Umbilical cord (tissue), 2 donors: Measurements from ENCODE around the gene ACTR6. TPM values are rescaled to one million over a fixed set of nuclear protein-coding genes. Genes with fewer than 3 reads are reported as not detected.
"Not testable (repeated sequence)": the region's sequence is repeated elsewhere in the genome, so short reads cannot be mapped to it uniquely, and the experiment has no call there.

Experiments used
- DNase-seq: peaks from one replicate; pipeline ENCODE4 v3.0.0-alpha.2; 2015; ENCODE audit warnings: low spot score
- total RNA-seq: library from RNA; depleted of rRNA; stranded (reverse); fragments of >200 nt; gene quantifications from one replicate; pipeline ENCODE4 v1.2.3, GENCODE V29; 2014; ENCODE audit warnings: low replicate concordance; ENCODE audit not compliant: insufficient read depth

ACTR6 gene
- total RNA-seq, 1 donor from 2014 or later, result 26.2 TPM

DNA sequence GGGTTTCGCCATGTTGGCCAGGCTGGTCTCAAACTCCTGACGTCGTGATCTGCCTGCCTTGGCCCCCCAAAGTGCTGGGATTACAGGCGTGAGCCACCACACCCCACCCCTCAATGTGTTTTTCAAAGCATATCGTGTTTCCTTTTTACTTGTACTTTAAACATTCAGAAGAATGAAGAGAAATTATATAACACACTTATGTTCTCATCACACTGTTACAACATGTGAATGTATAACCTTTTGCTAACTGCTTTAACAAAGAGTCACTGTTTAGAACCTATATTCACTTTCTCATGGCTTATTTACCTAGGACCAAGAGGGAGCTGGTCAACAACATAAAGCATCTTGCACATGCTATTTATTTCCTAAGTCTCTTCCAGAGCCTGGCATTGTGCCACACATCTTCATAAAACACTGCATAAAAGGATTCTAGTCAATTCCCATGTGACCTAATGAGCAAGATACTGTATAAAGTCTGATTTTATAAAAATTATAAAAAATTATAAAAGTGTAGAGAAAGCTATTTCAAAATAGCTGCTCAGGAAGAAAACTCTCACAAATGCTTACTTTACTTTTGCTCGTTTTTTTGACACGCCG, 16.0 kb upstream of the ACTR6 start:
- no peak for DNase-seq

DNA sequence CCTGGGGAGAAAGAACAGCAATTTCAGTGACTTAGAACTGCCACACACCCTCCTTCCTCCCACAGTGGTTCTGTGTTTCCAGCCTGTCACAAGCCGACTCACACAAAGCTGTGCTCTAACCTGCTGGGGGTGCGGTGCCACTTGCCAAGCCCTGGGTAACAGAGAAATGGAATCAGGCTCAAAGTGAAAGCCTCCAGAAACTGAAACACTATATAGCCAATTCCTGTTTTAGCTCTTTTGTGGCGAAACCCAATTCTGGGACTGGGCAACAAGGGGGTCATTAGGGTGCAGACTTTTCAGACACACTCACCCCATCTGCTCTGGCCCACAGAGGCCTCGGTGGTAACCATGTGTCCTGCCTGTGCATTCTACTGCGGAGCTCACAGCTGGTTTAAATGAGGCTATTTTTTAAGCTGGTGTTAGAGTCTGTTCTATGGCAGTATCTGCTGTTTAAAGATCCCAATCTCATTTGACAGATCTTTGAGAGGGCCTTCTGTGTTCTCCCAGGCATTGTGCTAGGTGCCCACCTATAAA, 15.2 kb upstream of the ACTR6 start:
- DNase-seq, result peak; percentile 8

DNA sequence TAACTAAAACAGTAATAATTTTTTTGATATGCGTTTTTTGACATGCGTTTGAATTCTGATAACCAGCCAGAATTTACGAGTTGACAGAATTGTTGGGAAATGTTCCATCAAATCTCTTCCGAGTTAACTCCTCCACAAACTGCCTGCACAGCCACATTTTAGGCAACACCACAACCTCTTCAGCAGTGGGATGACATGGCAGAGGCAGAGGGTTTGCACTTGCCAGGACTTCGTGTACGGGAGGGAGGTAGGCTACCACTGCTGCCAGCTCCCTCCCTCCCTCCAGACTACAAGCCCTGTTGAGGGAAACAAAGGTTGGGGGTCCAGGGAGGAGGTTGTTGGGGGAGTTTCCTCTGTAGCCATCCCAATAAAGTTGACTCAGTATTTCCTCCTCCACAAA, 14.5 kb upstream of the ACTR6 start:
- DNase-seq, result no peak

DNA sequence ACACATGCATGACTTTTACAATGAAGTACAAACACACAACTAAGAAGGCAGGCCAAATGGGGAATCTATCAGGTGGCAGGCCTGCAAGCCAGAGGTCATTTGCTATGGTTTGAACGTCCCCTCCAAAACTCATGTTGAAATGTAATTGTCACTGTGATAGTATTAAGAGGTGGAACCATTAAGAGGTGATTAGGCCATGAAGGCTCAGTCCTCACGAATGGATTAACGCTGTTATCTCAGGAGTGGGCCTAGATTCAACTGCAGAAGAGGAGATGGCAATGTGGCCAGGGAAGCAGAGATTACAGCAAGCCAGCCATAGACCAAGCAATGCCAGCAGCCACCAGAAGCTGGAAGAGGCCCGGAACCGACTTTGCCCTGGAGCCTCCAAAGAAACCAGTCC, 13.5 kb upstream of the ACTR6 start:
- DNase-seq, result no peak

DNA sequence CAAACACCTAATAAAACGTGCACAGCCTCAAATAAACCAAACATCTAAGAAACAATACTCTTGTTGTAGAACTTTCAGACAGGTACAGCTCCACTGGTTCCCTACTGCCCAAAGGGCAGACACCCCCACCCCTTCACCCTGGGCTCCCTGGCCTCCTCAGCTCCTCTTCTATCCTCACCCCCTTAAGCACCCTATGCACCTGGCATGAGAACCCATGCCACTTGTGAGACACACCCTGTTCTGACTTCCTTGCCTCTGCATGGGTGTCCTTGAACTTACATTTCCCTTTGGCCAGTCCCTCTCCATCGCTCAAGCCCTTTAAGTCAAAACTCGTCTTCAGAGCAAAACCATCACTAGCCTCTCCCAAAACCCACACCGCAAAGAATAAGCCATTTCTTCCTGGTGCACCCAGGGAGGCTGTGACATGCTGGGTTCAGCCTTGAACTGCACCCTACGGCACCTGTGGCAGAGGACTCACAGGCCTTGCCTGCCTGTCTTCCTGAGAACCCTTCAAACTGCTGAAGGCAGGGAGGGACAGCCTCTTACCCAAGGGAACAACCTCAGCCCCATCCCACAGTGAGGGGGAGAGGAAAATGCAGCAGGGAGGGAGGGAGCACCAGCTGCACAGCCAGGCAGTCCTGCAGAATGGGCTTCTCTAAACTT, 12.6 kb upstream of the ACTR6 start:
- no peak for DNase-seq

DNA sequence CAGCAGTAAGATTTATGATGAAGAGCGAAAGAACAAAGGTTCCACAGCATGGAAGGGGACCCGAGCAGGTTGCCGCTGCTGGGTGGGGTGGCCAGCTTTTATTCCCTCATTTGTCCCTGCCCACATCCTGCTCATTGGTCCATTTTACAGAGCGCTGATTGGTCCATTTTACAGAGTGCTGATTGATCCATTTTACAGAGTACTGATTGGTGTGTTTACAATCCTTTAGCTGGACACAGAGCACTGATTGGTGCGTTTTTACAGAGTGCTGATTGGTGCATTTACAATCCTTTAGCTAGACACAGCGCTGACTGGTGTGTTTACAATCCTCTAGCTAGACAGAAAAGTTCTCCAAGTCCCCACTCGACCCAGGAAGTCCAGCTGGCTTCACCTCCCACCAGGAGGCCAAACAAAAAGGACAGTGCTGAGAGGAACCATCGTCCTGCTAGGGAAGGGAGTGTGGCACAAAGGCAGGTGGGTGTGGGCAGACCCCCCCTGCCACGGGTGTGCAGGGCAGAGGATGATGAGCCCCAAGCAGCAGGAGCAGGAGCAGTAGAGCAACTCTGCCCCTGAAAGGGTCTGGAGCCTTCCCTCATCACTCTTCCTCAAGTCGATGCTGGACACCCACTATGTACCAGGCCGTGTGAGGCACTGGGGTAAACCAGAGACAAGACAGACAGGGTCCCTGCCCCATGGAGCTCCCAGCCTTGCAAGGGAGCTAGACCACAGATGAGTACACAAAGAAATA, 11.6 kb upstream of the ACTR6 start:
- DNase-seq, result not testable (repeated sequence)

DNA sequence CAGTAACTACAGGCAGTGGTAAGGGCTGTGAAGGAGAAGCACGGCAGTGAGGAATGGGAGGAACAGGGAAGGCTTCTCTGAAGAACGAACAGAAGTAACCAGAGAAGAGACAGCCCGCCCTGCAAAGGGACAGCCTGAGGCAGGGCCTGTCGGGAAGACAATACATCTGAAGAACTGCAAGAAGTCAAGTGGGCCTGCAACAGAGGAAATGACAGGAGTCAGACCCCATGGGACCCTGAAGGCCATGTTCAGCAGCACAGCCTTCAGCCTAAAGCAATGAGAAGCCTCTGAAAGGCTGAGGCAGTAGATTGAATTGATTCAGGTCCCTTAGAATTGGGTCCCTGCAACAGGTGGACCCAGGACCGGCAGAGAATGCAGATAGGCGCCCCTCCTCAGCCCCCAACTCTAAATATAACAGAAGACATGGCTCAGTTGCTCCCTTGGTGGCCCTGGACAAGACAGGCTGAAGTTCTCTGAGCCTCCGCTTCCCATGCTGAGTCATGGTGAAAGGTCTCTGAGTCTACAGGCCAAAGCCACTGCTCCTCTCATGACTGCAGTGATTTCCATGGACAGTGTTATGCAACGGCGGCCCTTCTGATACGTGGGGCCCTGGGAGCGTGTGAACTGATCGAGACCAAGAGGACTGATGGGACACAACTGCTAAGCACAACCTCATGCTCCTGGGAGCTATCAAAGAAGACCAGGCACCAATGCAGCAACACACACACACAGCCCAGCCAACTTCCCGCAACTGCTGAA, 10.8 kb upstream of the ACTR6 start:
- DNase-seq, result no peak

DNA sequence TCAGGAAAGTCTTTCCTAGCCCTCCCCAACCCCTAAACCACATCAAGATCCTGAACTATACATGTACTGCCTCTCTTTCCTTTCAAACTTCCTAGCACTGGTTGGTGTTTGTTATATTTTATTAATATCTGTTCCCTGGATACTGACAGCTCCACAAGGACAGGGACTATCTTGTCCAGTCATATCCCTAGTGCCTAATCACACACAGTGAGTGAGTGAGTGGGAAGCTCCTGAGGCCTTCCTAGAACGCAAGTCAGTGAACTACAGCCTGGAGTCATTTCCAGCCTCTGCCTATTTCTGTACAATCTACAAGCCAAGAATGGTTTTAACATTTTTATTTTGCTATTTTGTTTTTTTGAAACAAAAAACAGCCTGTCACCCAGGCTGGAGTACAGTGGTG, 7.5 kb upstream of the ACTR6 start:
- no peak for DNase-seq

DNA sequence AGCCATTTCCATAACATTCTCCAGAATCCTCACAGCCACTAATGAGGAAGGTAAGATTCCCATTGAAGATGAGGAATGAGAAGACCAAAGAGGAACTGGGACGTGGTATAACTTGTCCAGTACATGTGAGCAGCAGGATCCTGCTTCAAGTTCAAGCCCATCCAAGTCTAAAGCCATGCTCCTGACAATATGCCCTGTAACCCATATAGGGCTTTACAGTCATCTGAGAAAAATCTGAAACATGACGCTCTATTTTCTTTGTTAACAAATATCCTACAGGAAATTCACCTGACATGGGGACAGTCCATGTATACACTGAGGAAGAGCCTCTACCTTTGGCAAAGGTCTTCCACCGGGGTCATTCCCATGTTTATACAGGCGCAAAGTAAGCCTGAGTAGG, 3.1 kb upstream of the ACTR6 start:
- no peak for DNase-seq

DNA sequence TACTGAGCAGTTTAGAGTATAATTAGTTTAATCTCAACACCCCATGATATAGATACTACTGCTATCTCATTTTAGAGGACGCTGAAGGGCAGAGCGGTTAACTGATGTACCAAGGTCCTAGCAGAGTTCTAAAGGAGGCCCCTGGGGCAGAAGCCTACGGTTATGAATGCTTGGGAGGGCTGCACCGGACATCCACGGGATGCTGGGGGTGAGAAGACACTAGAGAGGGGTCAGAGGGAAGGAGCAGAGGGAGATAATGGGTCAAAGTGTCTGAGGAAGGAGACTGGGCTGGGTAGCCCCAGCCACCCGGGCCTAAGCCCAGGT, 1.6 kb upstream of the ACTR6 start:
- DNase-seq, result no peak

DNA sequence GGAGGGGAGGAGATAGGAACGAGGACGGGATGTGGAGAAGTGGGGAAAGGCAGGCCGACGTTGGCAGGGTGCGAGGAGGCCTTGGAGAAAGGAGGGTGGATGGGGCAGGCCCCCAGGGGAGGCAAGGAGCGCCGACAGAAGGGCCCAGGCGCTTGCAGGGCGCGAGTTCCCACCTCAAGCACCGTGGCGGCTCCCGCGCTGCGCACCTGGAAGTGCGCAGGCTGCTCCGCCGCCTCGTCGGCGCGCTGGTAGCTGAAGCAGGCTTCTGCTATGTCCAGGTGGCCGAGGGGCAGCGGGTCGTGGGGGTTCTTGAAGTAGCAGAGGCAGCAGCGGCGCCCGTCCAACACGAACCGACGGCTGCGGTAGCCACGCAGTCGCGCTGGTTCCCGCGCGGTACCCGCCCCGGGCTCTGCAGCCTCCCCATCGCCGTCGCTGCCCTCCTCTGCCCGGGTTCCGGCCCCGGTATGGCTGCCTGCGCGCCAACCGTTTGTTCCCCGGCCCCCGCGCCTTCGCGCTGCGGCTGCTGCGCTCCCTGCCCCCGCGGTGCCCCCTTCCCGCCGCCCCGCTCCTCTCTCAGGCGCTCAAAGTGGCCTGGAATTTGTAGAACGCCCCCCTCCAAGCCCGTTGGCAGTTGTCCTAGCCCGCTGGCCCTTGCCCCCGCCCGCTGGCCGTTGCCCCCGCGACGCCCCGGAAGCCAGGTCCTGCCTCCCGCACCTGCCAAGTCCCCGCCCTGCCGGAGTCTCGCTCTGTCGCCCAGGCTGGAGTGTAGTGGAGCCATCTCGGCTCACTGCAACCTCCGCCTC, 1.1 kb upstream of the ACTR6 start:
- DNase-seq, result peak; percentile 18

DNA sequence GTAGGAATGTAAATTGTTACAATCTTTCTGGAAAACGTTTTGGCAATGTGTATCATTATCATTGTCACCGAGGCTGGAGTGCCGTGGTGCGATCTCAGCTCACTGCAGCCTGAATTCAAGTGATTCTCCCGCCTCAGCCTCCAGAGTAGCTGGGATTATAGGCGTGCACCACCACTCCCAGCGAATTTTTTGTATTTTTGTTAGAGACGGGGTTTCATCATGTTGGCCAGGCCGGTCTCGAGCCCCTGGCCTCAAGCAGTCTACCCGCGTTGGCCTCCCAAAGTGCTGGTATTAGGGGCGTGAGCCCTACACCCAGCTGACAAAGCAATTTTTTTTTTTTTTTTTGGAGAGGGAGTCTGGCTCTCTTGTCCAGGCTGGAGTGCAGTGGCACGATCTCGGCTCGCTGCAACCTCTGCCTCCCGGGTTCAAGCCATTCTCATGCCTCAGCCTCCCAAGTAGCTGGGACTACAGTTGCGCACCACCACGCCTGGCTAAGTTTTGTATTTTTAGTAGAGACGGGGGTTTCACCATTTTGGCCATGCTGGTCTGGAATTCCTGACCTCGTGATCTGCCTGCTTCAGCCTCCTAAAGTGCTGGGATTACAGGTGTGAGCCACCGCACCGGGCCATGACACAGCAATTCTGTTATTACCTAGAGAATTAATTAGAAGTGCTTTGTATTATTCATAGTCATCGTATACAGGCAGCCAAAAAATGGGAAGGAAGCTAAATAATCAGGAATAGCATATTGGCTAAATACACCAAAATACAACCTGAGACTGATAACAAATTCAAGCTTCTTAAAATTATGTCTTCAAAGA, 1.2 kb downstream of the ACTR6 start:
- no peak for DNase-seq

DNA sequence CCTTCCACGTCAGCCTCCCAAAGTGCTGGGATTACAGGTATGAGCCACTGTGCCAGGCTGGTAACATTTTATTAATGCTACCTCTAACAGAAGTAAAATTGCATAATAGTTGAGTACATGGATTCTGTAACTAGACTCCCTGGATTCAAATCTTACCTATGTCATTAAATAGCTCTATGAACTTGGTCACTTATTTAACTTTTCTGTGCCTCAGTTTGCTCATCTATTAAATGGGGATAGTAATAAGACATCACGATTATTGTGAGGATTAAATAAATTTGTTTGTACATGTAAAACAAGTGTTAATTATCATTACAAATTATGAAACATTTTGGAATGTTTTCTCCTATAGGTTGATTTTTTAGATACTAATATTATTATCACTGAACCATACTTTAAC, 6.7 kb downstream of the ACTR6 start:
- DNase-seq, result no peak

DNA sequence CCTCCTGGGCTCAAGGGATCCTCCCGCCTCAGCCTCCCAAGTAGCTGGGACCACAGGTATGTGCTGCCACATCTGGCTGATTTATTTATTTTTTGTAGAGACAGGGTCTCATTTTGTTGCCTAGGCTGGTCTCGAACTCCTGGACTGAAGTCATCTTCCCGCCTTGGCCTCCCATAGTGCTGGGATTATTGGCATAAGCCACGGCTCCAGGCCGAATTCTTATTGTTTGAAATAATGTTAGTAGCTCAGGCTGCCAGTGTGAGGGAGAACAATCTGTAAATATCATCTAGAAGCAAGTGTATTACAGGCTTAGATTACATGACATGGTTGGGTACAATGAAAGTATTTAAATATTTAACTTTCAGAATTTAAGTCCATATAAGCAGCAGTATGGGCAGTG, 8.2 kb downstream of the ACTR6 start:
- no peak for DNase-seq

DNA sequence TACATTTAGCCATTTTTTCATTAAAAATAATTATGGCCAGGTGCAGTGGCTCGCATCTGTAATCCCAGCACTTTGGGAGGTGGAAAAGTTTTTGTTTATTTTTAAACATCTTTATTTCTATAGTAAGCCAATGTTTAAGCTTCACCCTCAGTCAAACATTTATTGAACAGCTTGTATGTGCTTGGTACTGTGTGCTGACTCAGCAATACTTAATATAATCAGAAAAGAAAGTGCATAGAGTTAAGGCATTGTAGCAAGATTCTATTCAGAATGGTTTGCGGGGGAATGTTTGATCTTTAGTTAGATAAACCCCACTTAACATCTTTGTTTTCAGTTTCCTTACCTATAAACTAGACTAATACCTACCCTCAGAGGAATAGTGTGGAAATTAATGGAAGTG, 11.1 kb downstream of the ACTR6 start:
- no peak for DNase-seq

DNA sequence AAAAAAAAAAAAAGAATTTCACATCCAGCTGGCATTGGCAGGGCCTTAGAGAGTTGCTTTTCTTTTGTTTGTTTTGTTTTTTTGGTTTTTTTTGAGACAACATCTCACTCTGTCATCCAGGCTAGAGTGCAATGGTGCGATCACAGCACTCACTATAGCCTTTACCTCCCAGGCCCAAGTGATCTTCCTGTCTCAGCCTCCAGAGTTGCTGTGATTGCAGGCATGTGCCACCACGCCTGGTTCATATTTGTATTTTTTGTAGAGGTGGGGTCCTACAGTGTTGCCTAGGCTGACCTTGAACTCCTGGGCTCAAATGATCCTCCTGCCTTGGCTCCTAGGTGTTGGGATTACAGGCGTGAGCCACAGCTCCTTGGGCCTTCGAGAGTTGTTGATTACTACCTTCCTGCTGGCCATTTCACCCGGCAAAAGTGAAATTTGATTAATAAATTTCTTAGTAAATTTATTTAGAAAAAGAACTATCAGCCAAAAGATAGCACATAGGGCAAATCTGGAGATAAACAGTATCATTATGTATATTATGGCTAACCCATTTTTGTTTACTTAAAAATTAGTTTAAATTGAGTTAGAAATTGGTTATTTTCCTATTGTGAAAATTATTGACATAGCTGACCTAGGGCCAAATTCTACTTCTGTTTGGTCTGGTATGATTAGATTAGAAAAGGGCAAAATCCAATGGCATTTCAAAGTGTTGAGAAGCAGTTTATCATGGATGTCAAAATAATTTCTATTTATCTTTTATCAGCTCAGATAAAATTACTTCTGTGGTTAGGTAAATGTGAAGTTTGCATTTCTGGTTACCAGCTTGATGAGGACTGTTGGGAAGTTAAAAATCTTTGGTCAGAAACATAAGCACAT, 12.6 kb downstream of the ACTR6 start:
- no peak for DNase-seq

DNA sequence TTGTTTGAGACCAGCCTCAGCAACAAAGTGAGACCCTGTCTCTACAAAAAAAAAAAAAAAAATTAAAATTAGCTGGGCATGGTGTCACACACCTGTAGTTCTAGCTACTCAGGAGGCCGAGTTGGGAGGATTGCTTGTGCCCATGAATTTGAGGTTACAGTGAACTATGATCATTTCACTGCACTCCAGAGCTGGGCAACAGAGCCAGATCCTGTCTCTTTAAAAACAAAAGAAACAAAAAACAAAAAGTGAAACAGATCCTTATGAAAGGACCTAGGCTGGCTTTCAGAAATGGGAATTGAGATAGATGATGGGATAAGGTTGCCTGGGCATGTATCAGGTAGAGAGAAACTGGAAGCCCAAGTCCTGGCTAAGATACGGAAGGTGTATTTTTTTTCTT, 13.9 kb downstream of the ACTR6 start:
- DNase-seq, result no peak

DNA sequence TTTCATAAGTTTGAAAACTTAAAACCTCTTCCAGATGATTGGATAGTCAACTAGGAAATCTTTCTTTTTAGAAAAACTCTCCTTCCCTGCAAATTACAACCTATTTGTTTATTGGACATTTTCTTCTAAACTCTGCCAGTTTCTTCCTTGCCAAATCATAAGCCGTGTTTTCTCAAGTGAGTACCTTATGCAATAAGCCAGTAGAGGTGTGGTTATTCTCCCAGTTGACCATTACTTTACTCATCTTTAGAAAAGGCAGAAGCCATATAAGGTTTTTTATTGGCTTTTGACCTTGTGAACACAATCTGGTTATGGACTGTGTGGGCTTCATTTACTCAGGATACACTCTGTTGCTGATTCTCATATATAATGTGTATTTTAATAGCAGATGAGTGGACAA, 14.6 kb downstream of the ACTR6 start:
- no peak for DNase-seq

DNA sequence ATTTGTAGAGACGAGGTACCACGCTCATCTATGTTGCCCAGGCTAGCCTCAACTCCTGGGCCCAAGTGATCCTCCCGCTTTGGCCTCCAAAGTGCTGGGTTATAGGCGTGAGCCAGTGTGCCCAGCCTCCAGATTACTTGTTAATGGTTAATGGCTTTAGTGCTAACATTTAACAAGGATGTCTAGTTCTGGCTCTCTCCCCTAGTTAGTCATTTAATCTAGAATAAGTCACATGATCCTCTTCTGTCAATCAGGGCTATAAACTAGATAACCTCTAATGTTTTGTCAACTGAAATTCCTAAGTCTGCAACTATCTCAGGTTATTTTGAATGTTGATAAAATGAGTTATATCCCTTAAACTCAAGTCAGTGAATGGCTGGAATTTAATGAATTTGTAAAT, 15.7 kb downstream of the ACTR6 start:
- DNase-seq, result no peak
